HEK293 (cell line): Measurements from ENCODE around the gene APOB.

Source experiments
- CTCF ChIA-PET: fragments of 350-600 bp; formaldehyde crosslinking; extraction: SDS; loops from one replicate; lab custom pipeline; 2021; ENCODE audit warnings: antibody characterized with exemption; lab: Yijun Ruan, JAX
- POLR2A ChIA-PET: fragments of 300-600 bp; formaldehyde crosslinking; extraction: SDS; loops from one replicate; lab custom pipeline; 2020; ENCODE audit warnings: antibody characterized with exemption, inconsistent platforms; lab: Yijun Ruan, JAX
- H3K27ac ChIP-seq: fragments of 200-500 bp; sonication (Bioruptor generic); 2 replicates; pipeline ENCODE4 v1.5.1; 2014; ENCODE audit warnings: low read depth, low read length, control low read depth, inconsistent platforms; ENCODE audit errors: extremely low read depth
- H3K36me3 ChIP-seq, 2 experiments: fragments of 200-500 bp in 1 of 2; sonication (Bioruptor generic) in 1 of 2; 1 replicate in 1 of 2; 2 replicates in 1 of 2; pipeline ENCODE4 v1.5.1; 2014 to 2017; ENCODE audit warnings: inconsistent platforms in 2 of 2, low read length in 2 of 2; ENCODE audit not compliant: control insufficient read depth in 2 of 2, insufficient read depth in 1 of 2
- H3K4me1 ChIP-seq: fragments of 200-500 bp; sonication (Bioruptor generic); 2 replicates; pipeline ENCODE4 v1.5.1; 2014; ENCODE audit warnings: mild to moderate bottlenecking, low read length, inconsistent platforms; ENCODE audit not compliant: control insufficient read depth, insufficient read depth
- H3K4me3 ChIP-seq: 2 replicates; pipeline ENCODE4 v1.5.1; 2011; ENCODE audit warnings: low read depth, mild to moderate bottlenecking, control low read depth, low read length, moderate library complexity
- H3K9me3 ChIP-seq: fragments of 200-500 bp; sonication (Bioruptor generic); 2 replicates; pipeline ENCODE4 v1.5.1; 2014; ENCODE audit warnings: low read depth, low read length, inconsistent platforms; ENCODE audit not compliant: control insufficient read depth, insufficient read depth
- MEIS1 ChIP-seq: sonication (generic); formaldehyde crosslinking; IDR thresholded peaks from 2 replicates; pipeline ENCODE4 v1.8.1; 2022; ENCODE audit warnings: missing genetic modification reagents, mild to moderate bottlenecking, borderline replicate concordance
- MZF1 ChIP-seq: fragments of 450-650 bp; formaldehyde crosslinking; IDR thresholded peaks from 2 replicates; pipeline ENCODE4 v1.5.1; 2017; ENCODE audit warnings: missing biosample characterization, missing genetic modification characterization, borderline replicate concordance
- REST ChIP-seq: fragments of 450-650 bp; formaldehyde crosslinking; IDR thresholded peaks from 2 replicates; pipeline ENCODE4 v1.5.1; 2016; ENCODE audit warnings: missing biosample characterization, missing genetic modification characterization
- SCRT1 ChIP-seq: fragments of 450-650 bp; formaldehyde crosslinking; IDR thresholded peaks from 2 replicates; pipeline ENCODE4 v1.5.1; 2016; ENCODE audit warnings: missing biosample characterization, missing genetic modification characterization, borderline replicate concordance
- SCRT2 ChIP-seq: fragments of 450-650 bp; formaldehyde crosslinking; IDR thresholded peaks from 2 replicates; pipeline ENCODE4 v1.5.1; 2016; ENCODE audit warnings: missing biosample characterization, missing genetic modification characterization
- SP3 ChIP-seq: fragments of 450-650 bp; formaldehyde crosslinking; IDR thresholded peaks from 2 replicates; pipeline ENCODE4 v1.5.1; 2016; ENCODE audit warnings: missing biosample characterization, missing genetic modification characterization
- SP7 ChIP-seq: fragments of 450-650 bp; formaldehyde crosslinking; IDR thresholded peaks from 2 replicates; pipeline ENCODE4 v1.5.1; 2016; ENCODE audit warnings: missing biosample characterization, missing genetic modification characterization
- WT1 ChIP-seq: fragments of 450-650 bp; formaldehyde crosslinking; IDR thresholded peaks from 2 replicates; pipeline ENCODE4 v1.5.1; 2016; ENCODE audit warnings: missing biosample characterization, missing genetic modification characterization
- ZBTB1 ChIP-seq: fragments of 450-650 bp; formaldehyde crosslinking; IDR thresholded peaks from 2 replicates; pipeline ENCODE4 v1.5.1; 2016; ENCODE audit warnings: missing biosample characterization, missing genetic modification characterization
- ZBTB10 ChIP-seq: fragments of 450-650 bp; formaldehyde crosslinking; IDR thresholded peaks from 2 replicates; pipeline ENCODE4 v1.5.1; 2016; ENCODE audit warnings: missing biosample characterization, missing genetic modification characterization
- ZBTB20 ChIP-seq: fragments of 450-650 bp; formaldehyde crosslinking; IDR thresholded peaks from 2 replicates; pipeline ENCODE4 v1.5.1; 2016; ENCODE audit warnings: missing biosample characterization, missing genetic modification characterization
- ZBTB21 ChIP-seq: fragments of 450-650 bp; formaldehyde crosslinking; IDR thresholded peaks from 2 replicates; pipeline ENCODE4 v1.5.1; 2017; ENCODE audit warnings: missing biosample characterization, missing genetic modification characterization
- ZBTB49 ChIP-seq: fragments of 450-650 bp; formaldehyde crosslinking; IDR thresholded peaks from 2 replicates; pipeline ENCODE4 v1.5.1; 2016; ENCODE audit warnings: missing biosample characterization, missing genetic modification characterization, low read depth
- ZNF184 ChIP-seq: fragments of 450-650 bp; IDR thresholded peaks from 2 replicates; pipeline ENCODE4 v1.5.1; 2018; ENCODE audit warnings: missing biosample characterization, mild to moderate bottlenecking, missing genetic modification characterization
- ZNF239 ChIP-seq: fragments of 450-650 bp; formaldehyde crosslinking; IDR thresholded peaks from 2 replicates; pipeline ENCODE4 v1.5.1; 2016; ENCODE audit warnings: missing biosample characterization, missing genetic modification characterization
- ZNF292 ChIP-seq: fragments of 450-650 bp; formaldehyde crosslinking; IDR thresholded peaks from 2 replicates; pipeline ENCODE4 v1.5.1; 2016; ENCODE audit warnings: low read depth, missing biosample characterization, missing genetic modification characterization, borderline replicate concordance
- ZNF324 ChIP-seq: fragments of 450-650 bp; formaldehyde crosslinking; IDR thresholded peaks from 2 replicates; pipeline ENCODE4 v1.5.1; 2016; ENCODE audit warnings: missing biosample characterization, missing genetic modification characterization
- ZNF571 ChIP-seq: fragments of 450-650 bp; formaldehyde crosslinking; IDR thresholded peaks from 2 replicates; pipeline ENCODE4 v1.5.0; 2017; ENCODE audit warnings: missing biosample characterization, missing genetic modification characterization
- ZNF580 ChIP-seq: fragments of 450-650 bp; formaldehyde crosslinking; IDR thresholded peaks from 2 replicates; pipeline ENCODE4 v1.5.1; 2016; ENCODE audit warnings: missing biosample characterization, missing genetic modification characterization
- ZNF600 ChIP-seq: fragments of 450-650 bp; formaldehyde crosslinking; IDR thresholded peaks from 2 replicates; pipeline ENCODE4 v1.5.1; 2016; ENCODE audit warnings: missing biosample characterization, missing genetic modification characterization
- ZNF677 ChIP-seq: fragments of 450-650 bp; IDR thresholded peaks from 2 replicates; pipeline ENCODE4 v1.5.0; 2018; ENCODE audit warnings: missing biosample characterization, mild to moderate bottlenecking, missing genetic modification characterization, moderate library complexity
- ZNF692 ChIP-seq: fragments of 450-650 bp; formaldehyde crosslinking; IDR thresholded peaks from 2 replicates; pipeline ENCODE4 v1.5.1; 2016; ENCODE audit warnings: missing biosample characterization, missing genetic modification characterization
- ZNF768 ChIP-seq: fragments of 450-650 bp; formaldehyde crosslinking; IDR thresholded peaks from 2 replicates; pipeline ENCODE4 v1.5.1; 2018; ENCODE audit warnings: missing biosample characterization, mild to moderate bottlenecking, missing genetic modification characterization

Gene APOB

GRCh38 chr2:21039979-21040467, 3.9 kb downstream of the APOB start (continued):
- TF ChIP-seq REST (tag by site-specific recombination) (no peak), ZNF600 (tag by site-specific recombination) (no peak), WT1 (tag by site-specific recombination) (no peak), SCRT1 (no peak)

GRCh38 chr2:21039080-21039556, 4.8 kb downstream of the APOB start:
- Histone ChIP-seq H3K4me3 (no peak overlapping the region), H3K9me3 (no peaks in the 10 kb centered on the region), H3K27ac (no peak overlapping the region), H3K36me3 (no peaks in the 10 kb centered on the region), H3K4me1 (no peaks in the 10 kb centered on the region)
- TF ChIP-seq ZNF677 (tag by site-specific recombination) (no peak), ZBTB20 (no peak), MZF1 (tag by site-specific recombination) (no peak), ZNF184 (tag by site-specific recombination) (no peak), ZBTB21 (tag by site-specific recombination) (no peak), ZNF580 (tag by site-specific recombination) (no peak), MEIS1 (CRISPR knock-in tag) (no peak), SCRT1 (0 out of 2 replicates have a peak, but pooled peaks have one; percentile 32), ZNF692 (tag by site-specific recombination) (no peak), SP3 (tag by site-specific recombination) (no peak), ZNF239 (no peak), SCRT2 (peak; percentile 81)
- POLR2A ChIA-PET: no interaction called here
- CTCF ChIA-PET: interaction anchor here (0.8 kb wide), 1 partner anchor 135 kb away, joined by 3 read pairs; no protein-coding TSS in a partner anchor

- Histone ChIP-seq H3K4me3 (no peak overlapping the region), H3K36me3 (no peaks in the 10 kb centered on the region), H3K27ac (no peak overlapping the region), H3K4me1 (no peaks in the 10 kb centered on the region), H3K9me3 (no peaks in the 10 kb centered on the region)
- ChIA-PET CTCF (interaction anchor here (0.7 to 1.1 kb wide), 3 partner anchors 8 to 280 kb away, joined by 3 read pairs; no protein-coding TSS in a partner anchor), POLR2A (no interaction called here)
- no peak for TF ChIP-seq SP3 (tag by site-specific recombination)
- TF ChIP-seq ZNF324 (tag by site-specific recombination): no peak
- TF ChIP-seq SP7 (tag by site-specific recombination): no peak
- no peak for TF ChIP-seq ZBTB1 (tag by site-specific recombination)
- TF ChIP-seq ZBTB10 (tag by site-specific recombination): no peak
- no peak for TF ChIP-seq ZBTB49 (tag by site-specific recombination)
- no peak for TF ChIP-seq MZF1 (tag by site-specific recombination)
- no peak for TF ChIP-seq ZNF571 (tag by site-specific recombination)
- no peak for TF ChIP-seq ZNF768 (tag by site-specific recombination)
- no peak for TF ChIP-seq ZNF292 (tag by site-specific recombination)
Measured at GRCh38 chr2:21038403-21039073, 5.3 kb downstream of the APOB start.
